K562 (cell line): ENCODE results near the gene MYO3B.

Source experiments
- BRF1 ChIP-seq: IDR thresholded peaks from 3 replicates; pipeline ENCODE4 v1.6.1; 2011; ENCODE audit warnings: borderline replicate concordance, mild to moderate bottlenecking; ENCODE audit not compliant: insufficient read length; ENCODE audit errors: extremely low read depth
- CHD2 ChIP-seq: IDR thresholded peaks from 2 replicates; pipeline ENCODE4 v1.6.1; 2011; ENCODE audit warnings: low read depth, low read length
- CTCF ChIP-seq, 3 experiments: IDR thresholded peaks in 2 of 3; conservative IDR thresholded peaks in 1 of 3; 2 replicates each; pipeline ENCODE4 v1.5.1; 2011 to 2012; ENCODE audit warnings: low read length in 3 of 3, mild to moderate bottlenecking in 3 of 3, control low read depth in 2 of 3, improper control_type of control experiment in 1 of 3, inconsistent platforms in 1 of 3, low read depth in 1 of 3, mixed read lengths in 1 of 3, moderate library complexity in 1 of 3; ENCODE audit not compliant: insufficient read depth in 2 of 3
- HDAC2 ChIP-seq: fragments of 450-650 bp; IDR thresholded peaks from 2 replicates; pipeline ENCODE4 v1.6.1; 2016; ENCODE audit warnings: mild to moderate bottlenecking
- KDM4B ChIP-seq, 2 experiments: fragments of 450-650 bp in 1 of 2; sonication (generic) in 1 of 2; IDR thresholded peaks; 2 replicates each; pipeline ENCODE4 v1.6.1; 2016 to 2017; ENCODE audit warnings: borderline replicate concordance in 2 of 2, antibody characterized with exemption in 1 of 2, low read depth in 1 of 2, mild to moderate bottlenecking in 1 of 2
- MAZ ChIP-seq, 2 experiments: fragments of 450-650 bp in 1 of 2; sonication (generic) in 1 of 2; formaldehyde crosslinking; IDR thresholded peaks in 1 of 2; conservative IDR thresholded peaks in 1 of 2; 2 replicates each; pipeline versions ENCODE4 v1.4.0 to v1.5.0; 2020; ENCODE audit warnings: mild to moderate bottlenecking in 1 of 2, missing genetic modification reagents in 1 of 2
- MYC ChIP-seq, 2 experiments: fragments of 250-450 bp in 1 of 2; sonication (Bioruptor Pico) in 1 of 2; IDR thresholded peaks; 2 replicates each; pipeline versions ENCODE4 v1.5.1 to v1.6.1; 2012 to 2021; ENCODE audit warnings: low read depth in 2 of 2, borderline replicate concordance in 1 of 2, improper control_type of control experiment in 1 of 2, low read length in 1 of 2, mild to moderate bottlenecking in 1 of 2, moderate library complexity in 1 of 2
- PHF21A ChIP-seq: fragments of 450-650 bp; IDR thresholded peaks from 2 replicates; pipeline ENCODE4 v1.6.1; 2017; ENCODE audit warnings: low read depth, borderline replicate concordance
- POLR2A ChIP-seq: fragments of 450-650 bp; conservative IDR thresholded peaks from 2 replicates; pipeline ENCODE4 v1.6.1; 2016
- YY1 ChIP-seq, 3 experiments: IDR thresholded peaks; 2 replicates each; pipeline ENCODE4 v1.6.1; 2011; ENCODE audit warnings: low read length in 2 of 3, mild to moderate bottlenecking in 2 of 3, moderate library complexity in 2 of 3, borderline replicate concordance in 1 of 3, control low read depth in 1 of 3, low read depth in 1 of 3; ENCODE audit not compliant: insufficient read depth in 3 of 3, insufficient replicate concordance in 2 of 3, control insufficient read depth in 1 of 3, insufficient read length in 1 of 3; ENCODE audit errors: extremely low read depth in 1 of 3
- ZNF655 ChIP-seq: fragments of 250-450 bp; sonication (Bioruptor Pico); IDR thresholded peaks from 2 replicates; pipeline ENCODE4 v1.5.0; 2021

- TF ChIP-seq CTCF (IDR thresholded peaks at IDR 0.05 in 2 of 3, conservative IDR thresholded peaks at IDR 0.05 in 1 of 3; ENCODE audit: insufficient read depth in 2 of 3, low read depth in 1 of 3, low read length in 3 of 3) (no peak), MYC (IDR thresholded peaks at IDR 0.05; ENCODE audit: low read depth, low read length) (no peak), MYC (CRISPR knock-in tag; IDR thresholded peaks at IDR 0.05; ENCODE audit: borderline replicate concordance, low read depth) (no peak), ZNF655 (CRISPR knock-in tag) (no peak), KDM4B (IDR thresholded peaks at IDR 0.05; ENCODE audit: borderline replicate concordance in 2 of 2, low read depth in 1 of 2) (no peak), PHF21A (no peak), POLR2A (no peak), YY1 (IDR thresholded peaks at IDR 0.05; ENCODE audit: borderline replicate concordance in 1 of 3, control insufficient read depth in 1 of 3, extremely low read depth in 1 of 3, insufficient read depth in 3 of 3, insufficient read length in 1 of 3, insufficient replicate concordance in 2 of 3, low read depth in 1 of 3, low read length in 2 of 3) (no peak), HDAC2 (no peak), MAZ (CRISPR knock-in tag; conservative IDR thresholded peaks at IDR 0.05 in 1 of 2, IDR thresholded peaks at IDR 0.05 in 1 of 2) (no peak), BRF1 (no peak), CHD2 (no peak)
These were observed 254.9 kb downstream of the MYO3B start for GRCh38 chr2:170432823-170433222.
